OCI-LY7 (cell line): ENCODE measurements around the gene IFT81.

ENCODE experiments used
- EZH2phosphoT487 ChIP-seq: fragments of 200-600 bp; sonication (generic); IDR thresholded peaks from 2 replicates; pipeline ENCODE4 v1.6.1; 2018; ENCODE audit warnings: low read depth, borderline replicate concordance, mild to moderate bottlenecking, mixed run types, antibody characterized with exemption, low read length, moderate library complexity, mixed read lengths
- TF ChIP-seq, protein P1 (sequence below): fragments of 200-600 bp; sonication (generic); conservative IDR thresholded peaks from 2 replicates; pipeline ENCODE4 v1.5.1; 2014; ENCODE audit warnings: mild to moderate bottlenecking, antibody characterized with exemption, low read length, moderate library complexity, mixed read lengths

DNA sequence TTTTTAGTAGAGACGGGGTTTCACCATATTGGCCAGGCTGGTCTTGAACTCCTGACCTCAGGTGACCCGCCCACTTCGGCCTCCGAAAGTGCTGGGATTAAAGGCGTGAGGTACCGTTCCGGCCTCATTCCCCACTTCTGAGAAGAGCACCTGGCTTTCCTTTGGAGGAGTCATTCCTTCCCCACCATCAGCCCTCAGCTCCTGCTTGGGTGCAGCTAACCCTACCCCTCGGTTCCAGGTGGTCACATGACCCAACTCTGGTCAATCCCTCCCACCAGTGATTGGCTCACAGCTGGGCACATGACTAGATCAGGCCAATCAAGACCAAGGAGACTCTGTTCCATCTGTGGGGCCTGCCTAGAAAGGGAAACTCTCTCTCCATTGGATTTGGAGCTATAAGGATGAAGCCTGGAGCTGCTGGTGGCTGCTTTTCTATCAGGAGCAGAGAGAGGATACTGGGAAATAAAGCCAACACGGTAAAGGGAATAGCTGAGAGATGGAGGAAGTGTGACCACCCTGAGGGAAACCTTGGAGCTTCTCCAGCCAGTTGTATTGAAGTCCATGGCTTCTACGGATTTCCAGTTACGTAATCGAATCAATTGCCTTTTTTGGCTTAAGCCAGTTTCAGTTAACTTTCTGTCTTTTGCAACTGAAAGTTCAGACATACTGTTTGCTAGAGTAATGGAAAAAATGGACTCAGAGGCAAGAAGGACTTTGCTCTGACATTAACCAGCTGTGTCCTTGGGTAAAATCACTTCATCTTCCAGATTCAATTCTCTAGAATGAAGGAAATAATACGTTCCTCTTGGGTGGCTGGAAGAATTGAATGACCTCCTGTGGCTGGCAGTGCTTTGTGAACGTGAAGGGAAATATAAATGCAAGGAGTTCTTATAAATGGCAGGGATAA lies 19.7 kb upstream of the IFT81 start:
- TF ChIP-seq, protein P1, sequence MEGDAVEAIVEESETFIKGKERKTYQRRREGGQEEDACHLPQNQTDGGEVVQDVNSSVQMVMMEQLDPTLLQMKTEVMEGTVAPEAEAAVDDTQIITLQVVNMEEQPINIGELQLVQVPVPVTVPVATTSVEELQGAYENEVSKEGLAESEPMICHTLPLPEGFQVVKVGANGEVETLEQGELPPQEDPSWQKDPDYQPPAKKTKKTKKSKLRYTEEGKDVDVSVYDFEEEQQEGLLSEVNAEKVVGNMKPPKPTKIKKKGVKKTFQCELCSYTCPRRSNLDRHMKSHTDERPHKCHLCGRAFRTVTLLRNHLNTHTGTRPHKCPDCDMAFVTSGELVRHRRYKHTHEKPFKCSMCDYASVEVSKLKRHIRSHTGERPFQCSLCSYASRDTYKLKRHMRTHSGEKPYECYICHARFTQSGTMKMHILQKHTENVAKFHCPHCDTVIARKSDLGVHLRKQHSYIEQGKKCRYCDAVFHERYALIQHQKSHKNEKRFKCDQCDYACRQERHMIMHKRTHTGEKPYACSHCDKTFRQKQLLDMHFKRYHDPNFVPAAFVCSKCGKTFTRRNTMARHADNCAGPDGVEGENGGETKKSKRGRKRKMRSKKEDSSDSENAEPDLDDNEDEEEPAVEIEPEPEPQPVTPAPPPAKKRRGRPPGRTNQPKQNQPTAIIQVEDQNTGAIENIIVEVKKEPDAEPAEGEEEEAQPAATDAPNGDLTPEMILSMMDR, result no peak
- TF ChIP-seq EZH2phosphoT487, result no peak
